Measurements from ENCODE around the gene TMC4. TPM values are rescaled to one million over a fixed set of nuclear protein-coding genes. Genes with fewer than 3 reads are reported as not detected.
"Not testable (repeated sequence)": the region's sequence is repeated elsewhere in the genome, so short reads cannot be mapped to it uniquely, and the experiment has no call there.

TMC4 gene
- total and polyA plus RNA-seq, 8 donors = 29.1 to 74.0 (median 35.7) TPM

- no peak overlapping the region for H3K4me3 ChIP-seq
- no peak overlapping the region for H3K27ac ChIP-seq
- peaks cover 0 to 15% of the 10 kb centered on the region in 2 donors for H3K4me1 ChIP-seq
- peak in 1 of 4 donors; percentile 71 for DNase-seq
- intact Hi-C loops (cut with DNase I) = loop anchor here in 1 of 2 donors (5.0 kb wide), 1 partner anchor 58 kb away; no protein-coding TSS in a partner anchor
- H3K36me3 ChIP-seq = peaks cover 0 to 37% of the 10 kb centered on the region in 2 donors
- no peaks in the 10 kb centered on the region for H3K27me3 ChIP-seq
- ATAC-seq = no peak
- TF ChIP-seq CTCF (IDR thresholded peaks at IDR 0.05) = no peak
- H3K9me3 ChIP-seq = no peaks in the 10 kb centered on the region
Observed at GRCh38 chr19:54173951-54174834, 1.2 kb upstream of the TMC4 start.

GRCh38 chr19:54173359-54173699, 369 bp upstream of the TMC4 start:
- peak overlapping the region in 1 of 2 donors; percentile 40 for H3K4me3 ChIP-seq
- no peak for TF ChIP-seq CTCF (IDR thresholded peaks at IDR 0.05)
- DNase-seq = no peak

GRCh38 chr19:54171736-54172431, 1.1 kb downstream of the TMC4 start:
- Histone ChIP-seq H3K4me1 (peaks cover 4 to 22% of the 10 kb centered on the region in 2 donors), H3K4me3 (peak overlapping the region in 1 of 2 donors; percentile 40), H3K36me3 (peaks cover 0 to 14% of the 10 kb centered on the region in 2 donors)
- not testable (repeated sequence) for H3K27ac ChIP-seq, H3K27me3 ChIP-seq, ATAC-seq, H3K9me3 ChIP-seq
- DNase-seq = peak in 1 of 4 donors; percentile 71
- intact Hi-C loops (cut with DNase I) = loop anchor here in 1 of 2 donors (5.0 kb wide), 1 partner anchor 60 kb away; no protein-coding TSS in a partner anchor

More at GRCh38 chr19:54173359-54173699, 369 bp upstream of the TMC4 start:
- intact Hi-C loops (cut with DNase I) = loop anchor here in 1 of 2 donors (5.0 kb wide), 1 partner anchor 59 kb away; no protein-coding TSS in a partner anchor
- Histone ChIP-seq H3K9me3 (no peaks in the 10 kb centered on the region), H3K4me1 (peaks cover 2 to 17% of the 10 kb centered on the region in 2 donors), H3K27me3 (no peaks in the 10 kb centered on the region), H3K36me3 (peaks cover 0 to 29% of the 10 kb centered on the region in 2 donors), H3K27ac (no peak overlapping the region)
- no peak for ATAC-seq

GRCh38 chr19:54169149-54169740, 3.7 kb downstream of the TMC4 start:
- no peak overlapping the region for H3K4me3 ChIP-seq
- H3K9me3 ChIP-seq = no peaks in the 10 kb centered on the region
- no peaks in the 10 kb centered on the region for H3K36me3 ChIP-seq
- intact Hi-C loops (cut with DNase I) = no loop called here
- H3K4me1 ChIP-seq = peaks cover 7 to 31% of the 10 kb centered on the region in 2 donors
- no peak for TF ChIP-seq CTCF (IDR thresholded peaks at IDR 0.05)
- H3K27me3 ChIP-seq = peaks cover 0 to 7% of the 10 kb centered on the region in 2 donors
- no peak overlapping the region for H3K27ac ChIP-seq
- DNase-seq = no peak
- ATAC-seq = no peak

GRCh38 chr19:54168174-54168917, 4.6 kb downstream of the TMC4 start:
- DNase-seq (peak; percentile 81 to 99 (median 92)), ATAC-seq (peak; percentile 79)
- peak; percentile 90 to 98 for TF ChIP-seq CTCF (IDR thresholded peaks at IDR 0.05)
- Histone ChIP-seq H3K27me3 (peaks cover 0 to 9% of the 10 kb centered on the region in 2 donors), H3K4me1 (peaks cover 9 to 32% of the 10 kb centered on the region in 2 donors), H3K4me3 (no peak overlapping the region), H3K9me3 (no peaks in the 10 kb centered on the region), H3K36me3 (no peaks in the 10 kb centered on the region), H3K27ac (no peak overlapping the region)
- intact Hi-C loops (cut with DNase I) = no loop called here

Measured in left lung (tissue), 10 donors.